H9 (cell line): Measurements from ENCODE around the gene DCDC2C. TPM values are rescaled to one million over a fixed set of nuclear protein-coding genes. Genes with fewer than 3 reads are reported as not detected.

Experiments
- DNase-seq: peaks from one replicate; pipeline ENCODE4 v3.0.0-alpha.2; 2017
- H2AFZ ChIP-seq: one replicate; pipeline ENCODE4 v1.6.1; 2013; ENCODE audit warnings: mild to moderate bottlenecking, low read length, control low read depth, moderate library complexity
- H2AK5ac ChIP-seq: 2 replicates; pipeline ENCODE4 v1.6.1; 2013; ENCODE audit warnings: low read length, control low read depth, mixed read lengths; ENCODE audit not compliant: insufficient read length
- H2BK120ac ChIP-seq: one replicate; pipeline ENCODE4 v1.6.1; 2013; ENCODE audit warnings: low read depth, mild to moderate bottlenecking, low read length, control low read depth, inconsistent platforms; ENCODE audit not compliant: poor library complexity, severe bottlenecking
- H2BK12ac ChIP-seq: 2 replicates; pipeline ENCODE4 v1.6.1; 2013; ENCODE audit warnings: low read length, control low read depth, mixed read lengths, low read depth; ENCODE audit not compliant: insufficient read length
- H2BK15ac ChIP-seq: 2 replicates; pipeline ENCODE4 v1.6.1; 2013; ENCODE audit warnings: low read depth, low read length, control low read depth
- H2BK20ac ChIP-seq: one replicate; pipeline ENCODE4 v1.6.1; 2013; ENCODE audit warnings: low read depth, mild to moderate bottlenecking, low read length, control low read depth, inconsistent platforms; ENCODE audit not compliant: poor library complexity, severe bottlenecking
- H2BK5ac ChIP-seq: 2 replicates; pipeline ENCODE4 v1.6.1; 2013; ENCODE audit warnings: low read length, control low read depth, mixed read lengths; ENCODE audit not compliant: insufficient read length
- H3K14ac ChIP-seq: 2 replicates; pipeline ENCODE4 v1.6.1; 2013; ENCODE audit warnings: low read length, control low read depth; ENCODE audit not compliant: insufficient read depth
- H3K18ac ChIP-seq: 2 replicates; pipeline ENCODE4 v1.6.1; 2013; ENCODE audit warnings: low read depth, mild to moderate bottlenecking, mixed read lengths, low read length, control low read depth; ENCODE audit not compliant: insufficient read length
- H3K23ac ChIP-seq: 2 replicates; pipeline ENCODE4 v1.6.1; 2013; ENCODE audit warnings: low read length, control low read depth, mixed read lengths, low read depth; ENCODE audit not compliant: insufficient read length
- H3K23me2 ChIP-seq: 2 replicates; pipeline ENCODE4 v1.6.1; 2013; ENCODE audit warnings: low read depth, mild to moderate bottlenecking, mixed read lengths, low read length, control low read depth; ENCODE audit not compliant: insufficient read length, poor library complexity, severe bottlenecking
- H3K27ac ChIP-seq: 2 replicates; pipeline ENCODE4 v1.5.1; 2013; ENCODE audit warnings: low read length, control low read depth, mixed read lengths, low read depth; ENCODE audit not compliant: insufficient read length
- H3K27me3 ChIP-seq: 2 replicates; pipeline ENCODE4 v1.6.1; 2013; ENCODE audit warnings: low read length, control low read depth, inconsistent platforms; ENCODE audit not compliant: insufficient read depth
- H3K4ac ChIP-seq: 2 replicates; pipeline ENCODE4 v1.6.1; 2013; ENCODE audit warnings: low read depth, mild to moderate bottlenecking, control low read depth, inconsistent platforms, low read length, moderate library complexity
- H3K4me1 ChIP-seq: 2 replicates; pipeline ENCODE4 v1.6.1; 2013; ENCODE audit warnings: low read length, control low read depth, inconsistent platforms; ENCODE audit not compliant: insufficient read depth
- H3K4me2 ChIP-seq: 2 replicates; pipeline ENCODE4 v1.6.1; 2013; ENCODE audit warnings: low read length, control low read depth, mixed read lengths; ENCODE audit not compliant: insufficient read length, insufficient read depth
- H3K56ac ChIP-seq: 2 replicates; pipeline ENCODE4 v1.6.1; 2013; ENCODE audit warnings: low read depth, mild to moderate bottlenecking, mixed read lengths, low read length, control low read depth; ENCODE audit not compliant: insufficient read length
- H3K79me1 ChIP-seq: 2 replicates; pipeline ENCODE4 v1.6.1; 2013; ENCODE audit warnings: low read depth, mild to moderate bottlenecking, moderate library complexity, low read length, control low read depth, inconsistent platforms; ENCODE audit not compliant: insufficient read depth, poor library complexity, severe bottlenecking
- H3K79me2 ChIP-seq: 2 replicates; pipeline ENCODE4 v1.6.1; 2013; ENCODE audit warnings: low read length, control low read depth, inconsistent platforms; ENCODE audit not compliant: insufficient read depth
- H3K9ac ChIP-seq: 2 replicates; pipeline ENCODE4 v1.6.1; 2013; ENCODE audit warnings: low read length, control low read depth, mixed read lengths; ENCODE audit not compliant: insufficient read length; ENCODE audit errors: extremely low read depth
- H3K9me3 ChIP-seq: one replicate; pipeline ENCODE4 v1.6.1; 2013; ENCODE audit warnings: low read depth, low read length, inconsistent platforms; ENCODE audit not compliant: control insufficient read depth
- H3T11ph ChIP-seq: one replicate; pipeline ENCODE4 v1.6.1; 2013; ENCODE audit warnings: mild to moderate bottlenecking, low read length, control low read depth, inconsistent platforms
- H4K20me1 ChIP-seq: one replicate; pipeline ENCODE4 v1.6.1; 2013; ENCODE audit not compliant: control insufficient read depth, insufficient read length, insufficient read depth
- H4K5ac ChIP-seq: 2 replicates; pipeline ENCODE4 v1.6.1; 2013; ENCODE audit warnings: low read depth, mild to moderate bottlenecking, mixed read lengths, low read length, control low read depth; ENCODE audit not compliant: insufficient read length
- H4K8ac ChIP-seq: replicated peaks from 2 replicates; pipeline ENCODE4 v1.6.1; 2013; ENCODE audit warnings: low read length, control low read depth, mixed read lengths, low read depth; ENCODE audit not compliant: insufficient read length
- H4K91ac ChIP-seq: 2 replicates; pipeline ENCODE4 v1.6.1; 2013; ENCODE audit warnings: low read depth, mild to moderate bottlenecking, moderate library complexity, mixed read lengths, low read length, control low read depth; ENCODE audit not compliant: insufficient read length
- H3K27ac Mint-ChIP-seq, 3 experiments: 2 replicates in 2 of 3; 3 replicates in 1 of 3; pipeline ENCODE4 v1.8.0; 2020 to 2021; ENCODE audit warnings: mixed read lengths in 3 of 3, mild to moderate bottlenecking in 1 of 3, moderate library complexity in 1 of 3
- H3K27me3 Mint-ChIP-seq: 2 replicates; pipeline ENCODE4 v1.8.0; 2021; ENCODE audit warnings: low read depth, mild to moderate bottlenecking, moderate library complexity, mixed read lengths
- H3K36me3 Mint-ChIP-seq, 3 experiments: 2 replicates in 2 of 3; 3 replicates in 1 of 3; pipeline ENCODE4 v1.8.0; 2020 to 2021; ENCODE audit warnings: low read depth in 3 of 3, mixed read lengths in 3 of 3; ENCODE audit not compliant: insufficient read depth in 1 of 3
- H3K4me1 Mint-ChIP-seq, 2 experiments: 2 replicates each; pipeline ENCODE4 v1.8.0; 2020; ENCODE audit warnings: mixed read lengths in 2 of 2
- H3K4me3 Mint-ChIP-seq, 2 experiments: 2 replicates in 1 of 2; 3 replicates in 1 of 2; pipeline ENCODE4 v1.8.0; 2020 to 2021; ENCODE audit warnings: mild to moderate bottlenecking in 2 of 2, mixed read lengths in 2 of 2, moderate library complexity in 1 of 2
- H3K9me3 Mint-ChIP-seq, 2 experiments: 2 replicates in 1 of 2; 3 replicates in 1 of 2; pipeline ENCODE4 v1.8.0; 2020; ENCODE audit warnings: mild to moderate bottlenecking in 2 of 2, mixed read lengths in 2 of 2, moderate library complexity in 1 of 2
- CTCF ChIP-seq: fragments of 200-600 bp; sonication (generic); conservative IDR thresholded peaks from 3 replicates; pipeline ENCODE4 v1.8.0; 2021; ENCODE audit warnings: antibody characterized with exemption, mild to moderate bottlenecking
- WGBS: extraction: QIAGEN DNeasy Blood & Tissue Kit; methylation state at CpG from one replicate; pipeline ENCODE4 v1.1.7; 2013; ENCODE audit warnings: missing lambda C conversion rate, low lambda C conversion rate, mixed read lengths; ENCODE audit not compliant: insufficient read length; ENCODE audit errors: extremely low coverage; 5-methylcytosine and 5-hydroxymethylcytosine counted together
- total RNA-seq: library from RNA; stranded (reverse); gene quantifications from 2 replicates; pipeline ENCODE4 v1.2.1, GENCODE V29; 2021

The DCDC2C gene
- total RNA-seq, 1 experiment from 2014 or later = not detected

- H3T11ph ChIP-seq = no peak overlapping the region
- Mint-ChIP-seq H3K36me3 (no peaks in the 10 kb centered on the region), H3K27ac (no peak overlapping the region), H3K4me3 (no peak overlapping the region), H3K9me3 (no peaks in the 10 kb centered on the region), H3K27me3 (peaks cover 12% of the 10 kb centered on the region), H3K4me1 (0 out of 4 replicates have a peak, but pooled peaks cover 3 to 4% of the 10 kb centered on the region in 2 experiments)
- H4K8ac ChIP-seq = no peak overlapping the region
- H2BK120ac ChIP-seq = no peak overlapping the region
- no peak for TF ChIP-seq CTCF
- H2BK15ac ChIP-seq = no peak overlapping the region
- H3K79me1 ChIP-seq = no peaks in the 10 kb centered on the region
- no peak overlapping the region for H3K27ac ChIP-seq
- H3K4ac ChIP-seq = no peak overlapping the region
- no peak overlapping the region for H2BK12ac ChIP-seq
- no peak overlapping the region for H3K56ac ChIP-seq
- no peak overlapping the region for H3K9ac ChIP-seq
- H2AK5ac ChIP-seq = no peak overlapping the region
- H3K18ac ChIP-seq = no peak overlapping the region
- no peaks in the 10 kb centered on the region for H3K4me1 ChIP-seq
- H2BK20ac ChIP-seq = no peak overlapping the region
- WGBS = no CpG with 5 or more reads among the region's 3 CpGs
- no peak overlapping the region for H2AFZ ChIP-seq
- H4K20me1 ChIP-seq = no peaks in the 10 kb centered on the region
- H4K91ac ChIP-seq = no peak overlapping the region
- DNase-seq = no peak
- H2BK5ac ChIP-seq = no peak overlapping the region
- H3K4me2 ChIP-seq = no peak overlapping the region
- no peak overlapping the region for H3K14ac ChIP-seq
- no peaks in the 10 kb centered on the region for H3K23me2 ChIP-seq
- H3K9me3 ChIP-seq = no peaks in the 10 kb centered on the region
- H3K79me2 ChIP-seq = no peaks in the 10 kb centered on the region
- H4K5ac ChIP-seq = no peak overlapping the region
- no peak overlapping the region for H3K23ac ChIP-seq
- no peaks in the 10 kb centered on the region for H3K27me3 ChIP-seq
Observed at GRCh38 chr2:3769766-3770165, 66.4 kb downstream of the DCDC2C start.
